K562 (cell line): ENCODE results near the gene ANKRD34A. TPM values are rescaled to one million over a fixed set of nuclear protein-coding genes. Genes with fewer than 3 reads are reported as not detected.

ENCODE experiments used
- ATAC-seq: fragments of 200-7000 bp; cut with Tn5 transposase; 3 replicates; pipeline ENCODE4 v1.9.1; 2020; ENCODE audit warnings: moderate library complexity
- BruUV-seq: library from RNA; stranded (reverse); fragments of 400-500 nt; replicated peaks from 2 replicates; lab custom pipeline; 2021; lab: Mats Ljungman, UMichigan
- CTCF ChIA-PET: fragments of 300-600 bp; formaldehyde crosslinking; extraction: SDS; loops from one replicate; lab custom pipeline; 2021; ENCODE audit warnings: low intra/inter-chr PET ratio; lab: Yijun Ruan, JAX
- POLR2A ChIA-PET: fragments of 300-600, 350-650 bp; sonication (Branson Sonifier 250); formaldehyde crosslinking; extraction: SDS; loops from one replicate; lab custom pipeline; 2021; ENCODE audit warnings: antibody characterized with exemption, inconsistent platforms; lab: Yijun Ruan, JAX
- DNase-seq, 4 experiments: peaks; one replicate each; pipeline versions ENCODE4 v3.0.0 to v3.0.0-alpha.2; 2011 to 2018; ENCODE audit warnings: low spot score in 3 of 4, mixed read lengths in 3 of 4; ENCODE audit errors: extremely low read depth in 1 of 4
- FAIRE-seq: peaks from 2 replicates; lab custom pipeline; 2011; peaks lifted over from hg19 to GRCh38; lab: Jason Lieb, UNC
- H2AFZ ChIP-seq: 2 replicates; pipeline ENCODE4 v1.6.0; 2011; ENCODE audit warnings: low read depth, low read length, control low read depth, inconsistent platforms
- H3K27ac ChIP-seq: fragments of 200-600 bp; 3 replicates; pipeline ENCODE4 v1.8.0; 2011; ENCODE audit warnings: low read depth, mild to moderate bottlenecking, control low read depth, inconsistent platforms, low read length, moderate library complexity, mixed read lengths; ENCODE audit errors: extremely low read depth
- H3K27me3 ChIP-seq, 2 experiments: fragments of 300-600 bp in 1 of 2; 2 replicates in 1 of 2; 3 replicates in 1 of 2; pipeline versions ENCODE4 v1.6.0 to v1.8.0; 2011; ENCODE audit warnings: inconsistent platforms in 2 of 2, low read length in 2 of 2, mild to moderate bottlenecking in 1 of 2, mixed read lengths in 1 of 2, moderate library complexity in 1 of 2; ENCODE audit not compliant: control insufficient read depth in 2 of 2, insufficient read depth in 2 of 2
- H3K36me3 ChIP-seq: fragments of 300-600 bp; 3 replicates; pipeline ENCODE4 v1.8.0; 2011; ENCODE audit warnings: mild to moderate bottlenecking, low read length, inconsistent platforms; ENCODE audit not compliant: control insufficient read depth, insufficient read depth
- H3K4me1 ChIP-seq, 2 experiments: fragments of 200-600 bp in 1 of 2; replicated peaks in 1 of 2; 2 replicates in 1 of 2; 3 replicates in 1 of 2; pipeline versions ENCODE4 v1.5.1 to v1.8.0; 2011; ENCODE audit warnings: inconsistent platforms in 2 of 2, low read length in 2 of 2, mild to moderate bottlenecking in 1 of 2, mixed read lengths in 1 of 2, moderate library complexity in 1 of 2; ENCODE audit not compliant: control insufficient read depth in 2 of 2, insufficient read depth in 2 of 2
- H3K4me2 ChIP-seq: 2 replicates; pipeline ENCODE4 v1.6.1; 2011; ENCODE audit warnings: low read length, control low read depth, inconsistent platforms, mixed read lengths; ENCODE audit not compliant: insufficient read depth
- H3K4me3 ChIP-seq: fragments of 200-600 bp; sonication (generic), shearing (Covaris generic); 2 replicates; pipeline ENCODE4 v1.5.1; 2016; ENCODE audit warnings: control low read depth, inconsistent platforms
- H3K79me2 ChIP-seq: fragments of 200-600 bp; 3 replicates; pipeline ENCODE4 v1.8.0; 2011; ENCODE audit warnings: low read length, inconsistent platforms; ENCODE audit not compliant: control insufficient read depth, insufficient read depth
- H3K9ac ChIP-seq, 2 experiments: 2 replicates each; pipeline versions ENCODE4 v1.6.0 to v1.6.1; 2011; ENCODE audit warnings: low read depth in 2 of 2, low read length in 2 of 2, control low read depth in 1 of 2, inconsistent platforms in 1 of 2, mild to moderate bottlenecking in 1 of 2, mixed read lengths in 1 of 2; ENCODE audit not compliant: insufficient read depth in 1 of 2
- H3K9me1 ChIP-seq: one replicate; pipeline ENCODE4 v1.6.0; 2011; ENCODE audit warnings: inconsistent platforms, mild to moderate bottlenecking, low read length, moderate library complexity; ENCODE audit not compliant: control insufficient read depth, insufficient read depth
- H3K9me3 ChIP-seq: replicated peaks from 2 replicates; pipeline ENCODE4 v1.5.1; 2011; ENCODE audit warnings: low read depth, low read length, inconsistent platforms; ENCODE audit not compliant: control insufficient read depth, insufficient read depth
- H4K20me1 ChIP-seq: replicated peaks from 2 replicates; pipeline ENCODE4 v1.6.1; 2011; ENCODE audit warnings: low read length, inconsistent platforms, mixed read lengths; ENCODE audit not compliant: control insufficient read depth, insufficient read depth
- FOXA3 ChIP-seq, 2 experiments: fragments of 450-650 bp in 1 of 2; sonication (generic) in 1 of 2; formaldehyde crosslinking; IDR thresholded peaks in 1 of 2; conservative IDR thresholded peaks in 1 of 2; 2 replicates each; pipeline versions ENCODE4 v1.4.0 to v1.8.0; 2020 to 2022; ENCODE audit warnings: mild to moderate bottlenecking in 2 of 2, missing genetic modification reagents in 1 of 2
- HDGF ChIP-seq: fragments of 450-650 bp; IDR thresholded peaks from 2 replicates; pipeline ENCODE4 v1.6.1; 2016
- KDM5B ChIP-seq: fragments of 200-600 bp; sonication (generic); IDR thresholded peaks from 2 replicates; pipeline ENCODE4 v1.6.1; 2012; ENCODE audit warnings: low read depth, mild to moderate bottlenecking, moderate library complexity, low read length, control low read depth, inconsistent platforms; ENCODE audit not compliant: insufficient replicate concordance
- SAFB ChIP-seq: fragments of 200-400 bp; formaldehyde crosslinking; IDR thresholded peaks from 2 replicates; pipeline ENCODE4 v1.6.1; 2017; ENCODE audit warnings: low read depth, low read length, borderline replicate concordance
- SRF ChIP-seq, 2 experiments: fragments of 250-450, 450-650 bp in 1 of 2; sonication (Bioruptor Pico) in 1 of 2; sonication (generic) in 1 of 2; formaldehyde crosslinking; IDR thresholded peaks; 2 replicates each; pipeline versions ENCODE4 v1.5.0 to v1.5.1; 2020 to 2022; ENCODE audit warnings: mild to moderate bottlenecking in 1 of 2, missing genetic modification reagents in 1 of 2
- SUPT5H ChIP-seq: fragments of 450-650 bp; IDR thresholded peaks from 2 replicates; pipeline ENCODE4 v1.6.1; 2016
- ZNF398 ChIP-seq: fragments of 250-450 bp; sonication (Bioruptor Pico); IDR thresholded peaks from 2 replicates; pipeline ENCODE4 v1.8.0; 2021; ENCODE audit warnings: moderate library complexity, mild to moderate bottlenecking, inconsistent platforms
- ZNF75A ChIP-seq: fragments of 450-650 bp; formaldehyde crosslinking; IDR thresholded peaks from 2 replicates; pipeline ENCODE4 v1.4.0; 2020; ENCODE audit warnings: mild to moderate bottlenecking
- WGBS: fragments of 100-300 bp; shearing (Covaris generic); methylation state at CpG from one replicate; pipeline ENCODE4 v1.1.6; 2016; ENCODE audit warnings: low coverage, mixed read lengths; ENCODE audit not compliant: insufficient coverage; ENCODE audit errors: missing lambda C conversion rate; 5-methylcytosine and 5-hydroxymethylcytosine counted together
- in situ Hi-C: fragments of 300-500 bp; cut with MboI; formaldehyde crosslinking; loops from 4 replicates; pipeline ENCODE4 v1.15.0; 2018; ENCODE audit warnings: inconsistent platforms, mixed read lengths
- intact Hi-C: fragments of 100-400 bp; cut with micrococcal nuclease; formaldehyde crosslinking; loops from 2 replicates; pipeline ENCODE4 v1.14.2; 2022
- polyA plus RNA-seq, 8 experiments: library from polyadenylated mRNA; depleted of rRNA in 4 of 8; stranded (reverse) in 5 of 8; unstranded in 3 of 8; fragments of >200 nt; fragmentation: Nextera tagmentation in 2 of 8; fragmentation: Illumina TruSeq in 1 of 8; extraction: Ambion mirVana in 2 of 8; extraction: Trizol in 1 of 8; gene quantifications; 2 replicates each; pipeline versions ENCODE4 v1.2.1 to v1.2.3, GENCODE V29; 2011 to 2014; ENCODE audit warnings: inconsistent platforms in 1 of 8, missing spikeins in 1 of 8
- total RNA-seq, 7 experiments: library from RNA; depleted of rRNA in 6 of 7; stranded (reverse); fragments of >200 nt in 6 of 7; fragmentation: Illumina TruSeq in 2 of 7; extraction: Trizol in 2 of 7; gene quantifications; 2 replicates each; pipeline versions ENCODE4 v1.2.1 to v1.2.3, GENCODE V29; 2011 to 2021; ENCODE audit warnings: low replicate concordance in 1 of 7
- TF ChIP-seq, protein P1 (sequence below): IDR thresholded peaks from 2 replicates; pipeline ENCODE4 v1.6.1; 2014; ENCODE audit warnings: antibody characterized with exemption
- TF ChIP-seq, protein P2 (sequence below), 2 experiments: fragments of 450-650 bp; IDR thresholded peaks; 2 replicates each; pipeline ENCODE4 v1.6.1; 2018; ENCODE audit warnings: mild to moderate bottlenecking in 2 of 2, low read depth in 1 of 2; ENCODE audit not compliant: partially characterized antibody in 2 of 2

The ANKRD34A gene
- total and polyA plus RNA-seq, 9 of the 15 experiments (the other 6 are each of a cell fraction or from before 2014, with no cell fraction given), result 0.06 to 1.6 (median 0.43) TPM

- TF ChIP-seq KDM5B, result peak; percentile 51
- TF ChIP-seq, protein P1, sequence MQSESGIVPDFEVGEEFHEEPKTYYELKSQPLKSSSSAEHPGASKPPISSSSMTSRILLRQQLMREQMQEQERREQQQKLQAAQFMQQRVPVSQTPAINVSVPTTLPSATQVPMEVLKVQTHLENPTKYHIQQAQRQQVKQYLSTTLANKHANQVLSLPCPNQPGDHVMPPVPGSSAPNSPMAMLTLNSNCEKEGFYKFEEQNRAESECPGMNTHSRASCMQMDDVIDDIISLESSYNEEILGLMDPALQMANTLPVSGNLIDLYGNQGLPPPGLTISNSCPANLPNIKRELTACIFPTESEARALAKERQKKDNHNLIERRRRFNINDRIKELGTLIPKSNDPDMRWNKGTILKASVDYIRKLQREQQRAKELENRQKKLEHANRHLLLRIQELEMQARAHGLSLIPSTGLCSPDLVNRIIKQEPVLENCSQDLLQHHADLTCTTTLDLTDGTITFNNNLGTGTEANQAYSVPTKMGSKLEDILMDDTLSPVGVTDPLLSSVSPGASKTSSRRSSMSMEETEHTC, result no peak
- 0 out of 2 replicates have a peak, but pooled peaks have one; percentile 41 for TF ChIP-seq SUPT5H
- no peak for TF ChIP-seq FOXA3 (CRISPR knock-in tag; conservative IDR thresholded peaks at IDR 0.05 in 1 of 2, IDR thresholded peaks at IDR 0.05 in 1 of 2)
- no peak for TF ChIP-seq SAFB
Measured at GRCh38 chr1:145994391-145995120, 30.2 kb upstream of the ANKRD34A start (continued).

DNA sequence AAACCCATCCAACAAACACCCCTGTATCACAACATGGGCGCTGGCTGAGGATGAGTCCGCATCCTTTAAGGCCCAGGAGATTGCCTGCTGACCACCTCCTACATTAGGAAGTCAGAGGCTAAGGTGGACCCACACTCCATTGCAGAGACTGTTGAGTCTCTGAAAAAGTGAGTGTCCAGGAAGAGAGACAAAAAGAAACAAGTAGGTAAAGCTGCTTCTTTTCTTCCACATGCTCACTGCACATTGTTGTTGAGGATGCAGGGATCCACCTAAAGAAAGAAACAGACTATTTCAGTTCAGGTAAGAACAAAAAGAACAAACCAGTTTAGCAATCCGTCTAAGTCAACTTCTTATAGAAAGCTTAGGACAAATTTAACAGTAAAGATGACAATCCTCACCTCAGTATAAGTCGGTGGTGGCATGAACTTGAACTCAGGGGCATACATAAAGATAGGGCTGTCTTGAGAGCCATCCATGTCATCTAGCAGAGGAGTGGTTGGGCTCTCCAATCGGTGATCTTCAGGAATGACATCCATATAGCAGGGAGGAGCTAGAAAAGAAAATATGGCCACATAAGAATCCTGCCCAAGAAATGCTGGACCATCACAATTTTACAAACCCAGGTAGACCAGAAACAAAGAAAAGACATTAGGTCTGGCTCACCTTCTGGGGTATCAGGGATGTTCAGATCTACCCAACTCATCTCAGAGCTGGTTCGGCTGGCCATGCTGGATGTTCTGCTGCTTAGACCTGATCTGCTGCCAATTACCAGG, 29.4 kb upstream of the ANKRD34A start:
- peak overlapping the region; percentile 87 to 100 for H3K9ac ChIP-seq
- no peak for TF ChIP-seq HDGF
- TF ChIP-seq SRF (CRISPR knock-in tag; IDR thresholded peaks at IDR 0.05), result 0 out of 4 replicates have a peak, but pooled peaks of 1 of the 2 experiments have one; percentile 16
- TF ChIP-seq, protein P2, sequence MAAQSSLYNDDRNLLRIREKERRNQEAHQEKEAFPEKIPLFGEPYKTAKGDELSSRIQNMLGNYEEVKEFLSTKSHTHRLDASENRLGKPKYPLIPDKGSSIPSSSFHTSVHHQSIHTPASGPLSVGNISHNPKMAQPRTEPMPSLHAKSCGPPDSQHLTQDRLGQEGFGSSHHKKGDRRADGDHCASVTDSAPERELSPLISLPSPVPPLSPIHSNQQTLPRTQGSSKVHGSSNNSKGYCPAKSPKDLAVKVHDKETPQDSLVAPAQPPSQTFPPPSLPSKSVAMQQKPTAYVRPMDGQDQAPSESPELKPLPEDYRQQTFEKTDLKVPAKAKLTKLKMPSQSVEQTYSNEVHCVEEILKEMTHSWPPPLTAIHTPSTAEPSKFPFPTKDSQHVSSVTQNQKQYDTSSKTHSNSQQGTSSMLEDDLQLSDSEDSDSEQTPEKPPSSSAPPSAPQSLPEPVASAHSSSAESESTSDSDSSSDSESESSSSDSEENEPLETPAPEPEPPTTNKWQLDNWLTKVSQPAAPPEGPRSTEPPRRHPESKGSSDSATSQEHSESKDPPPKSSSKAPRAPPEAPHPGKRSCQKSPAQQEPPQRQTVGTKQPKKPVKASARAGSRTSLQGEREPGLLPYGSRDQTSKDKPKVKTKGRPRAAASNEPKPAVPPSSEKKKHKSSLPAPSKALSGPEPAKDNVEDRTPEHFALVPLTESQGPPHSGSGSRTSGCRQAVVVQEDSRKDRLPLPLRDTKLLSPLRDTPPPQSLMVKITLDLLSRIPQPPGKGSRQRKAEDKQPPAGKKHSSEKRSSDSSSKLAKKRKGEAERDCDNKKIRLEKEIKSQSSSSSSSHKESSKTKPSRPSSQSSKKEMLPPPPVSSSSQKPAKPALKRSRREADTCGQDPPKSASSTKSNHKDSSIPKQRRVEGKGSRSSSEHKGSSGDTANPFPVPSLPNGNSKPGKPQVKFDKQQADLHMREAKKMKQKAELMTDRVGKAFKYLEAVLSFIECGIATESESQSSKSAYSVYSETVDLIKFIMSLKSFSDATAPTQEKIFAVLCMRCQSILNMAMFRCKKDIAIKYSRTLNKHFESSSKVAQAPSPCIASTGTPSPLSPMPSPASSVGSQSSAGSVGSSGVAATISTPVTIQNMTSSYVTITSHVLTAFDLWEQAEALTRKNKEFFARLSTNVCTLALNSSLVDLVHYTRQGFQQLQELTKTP (IDR thresholded peaks at IDR 0.05; ENCODE audit: low read depth in 1 of 2, partially characterized antibody in 2 of 2), result peak; percentile 14 to 61
- TF ChIP-seq ZNF398 (CRISPR knock-in tag), result no peak
- no peak for TF ChIP-seq ZNF75A

More for the DNA sequence above, 29.4 kb upstream of the ANKRD34A start:
- Histone ChIP-seq H3K4me1 (peaks cover 8 to 23% of the 10 kb centered on the region in 2 experiments; a peak in 3 of 5 replicates), H3K4me2 (peak overlapping the region; percentile 97), H2AFZ (no peak overlapping the region), H4K20me1 (peaks cover 44% of the 10 kb centered on the region), H3K27me3 (no peaks in the 10 kb centered on the region), H3K27ac (peak overlapping the region; percentile 99), H3K9me1 (peaks cover 3% of the 10 kb centered on the region), H3K79me2 (peaks cover 71% of the 10 kb centered on the region), H3K9me3 (no peaks in the 10 kb centered on the region), H3K4me3 (peak overlapping the region; percentile 85), H3K36me3 (peaks cover 44% of the 10 kb centered on the region)
- ChIA-PET CTCF (no interaction called here), POLR2A (interaction anchor here (0.5 to 14.0 kb wide), 11 partner anchors 9 to 144 kb away, joined by 3 to 320 read pairs (median 5); partner anchors contain the start of genes ANKRD34A, LIX1L, POLR3GL and RBM8A)
- ATAC-seq (peak; percentile 2; the same call in 1 of the 3 replicates), DNase-seq (peak in 2 of 4 experiments; percentile 36 to 45), FAIRE-seq (no peak)
- 9% methylated on average over 6 of the region's 6 CpGs for WGBS
- in situ Hi-C loops (no loop called here), intact Hi-C loops (no loop called here)
- no TSS peak for BruUV-seq
